Fibroblast of gingiva (primary cell): ENCODE data around the gene MPZL3.

Experiments used
- DNase-seq: peaks from one replicate; pipeline ENCODE4 v3.0.0-alpha.2; 2011; ENCODE audit warnings: low read depth

MPZL3 gene

DNA sequence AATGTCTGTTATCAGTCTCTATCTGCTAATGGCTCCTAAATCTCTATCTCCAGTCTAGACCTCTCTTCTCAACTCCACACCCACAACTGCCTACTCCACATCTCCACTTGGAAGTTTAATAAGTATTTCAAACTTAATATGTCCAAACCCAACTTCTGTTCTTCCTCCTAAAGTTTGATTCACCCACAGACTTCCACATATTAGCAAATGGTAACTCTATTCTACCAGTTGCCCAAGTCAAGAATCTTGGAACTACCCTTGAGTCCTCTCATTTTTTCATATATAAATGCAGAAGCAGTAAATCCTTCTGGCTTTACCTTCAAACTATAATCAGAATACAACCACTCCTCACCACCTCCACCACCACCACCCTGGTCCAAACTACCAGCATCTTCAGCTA, 20.7 kb downstream of the MPZL3 start:
- no peak for DNase-seq

DNA sequence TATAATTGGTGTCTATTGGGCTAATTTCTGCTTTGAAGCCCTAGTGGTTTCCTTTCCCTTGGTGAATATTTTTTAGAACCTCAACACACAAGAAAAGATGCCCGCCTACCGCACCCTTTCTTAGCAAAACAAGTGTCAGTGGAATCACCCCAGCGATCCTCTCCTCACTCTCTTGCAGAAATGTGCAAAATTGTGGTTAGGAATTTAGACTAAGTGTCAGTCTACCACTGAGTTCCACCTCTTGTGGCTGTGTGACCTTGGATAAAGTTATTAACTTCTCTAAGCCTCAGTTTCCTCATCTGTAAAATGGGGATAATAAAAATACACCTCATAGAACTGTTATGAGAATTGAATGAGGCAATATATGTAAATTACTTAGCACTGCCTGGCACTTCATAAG, 22.1 kb downstream of the MPZL3 start:
- DNase-seq = no peak

DNA sequence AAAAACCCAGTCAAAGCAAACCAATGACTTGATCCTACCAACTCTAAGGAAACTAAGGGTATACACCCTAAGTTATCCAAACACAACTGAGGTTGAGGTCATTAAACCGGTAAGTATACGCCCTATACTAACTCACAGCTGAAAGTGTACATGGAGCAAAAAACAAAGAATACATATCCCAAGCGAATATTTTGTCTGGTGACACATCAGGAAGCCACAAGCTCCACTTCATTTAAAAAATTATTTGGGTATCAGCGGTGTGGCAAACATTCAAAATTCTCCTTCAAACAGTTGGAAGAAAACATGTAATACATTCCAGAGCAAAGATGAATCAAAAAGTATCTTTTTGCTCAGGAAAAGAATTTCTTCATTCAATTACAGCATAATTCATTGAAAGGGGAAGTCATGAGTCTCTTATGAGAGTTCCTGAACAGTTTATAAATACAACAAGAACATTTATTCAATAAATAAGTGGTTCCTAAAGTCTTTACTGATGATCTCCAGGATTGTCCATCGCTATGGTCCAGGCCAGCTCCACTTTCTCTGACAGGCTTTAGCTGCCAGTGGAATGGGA, 22.8 kb downstream of the MPZL3 start:
- no peak for DNase-seq

DNA sequence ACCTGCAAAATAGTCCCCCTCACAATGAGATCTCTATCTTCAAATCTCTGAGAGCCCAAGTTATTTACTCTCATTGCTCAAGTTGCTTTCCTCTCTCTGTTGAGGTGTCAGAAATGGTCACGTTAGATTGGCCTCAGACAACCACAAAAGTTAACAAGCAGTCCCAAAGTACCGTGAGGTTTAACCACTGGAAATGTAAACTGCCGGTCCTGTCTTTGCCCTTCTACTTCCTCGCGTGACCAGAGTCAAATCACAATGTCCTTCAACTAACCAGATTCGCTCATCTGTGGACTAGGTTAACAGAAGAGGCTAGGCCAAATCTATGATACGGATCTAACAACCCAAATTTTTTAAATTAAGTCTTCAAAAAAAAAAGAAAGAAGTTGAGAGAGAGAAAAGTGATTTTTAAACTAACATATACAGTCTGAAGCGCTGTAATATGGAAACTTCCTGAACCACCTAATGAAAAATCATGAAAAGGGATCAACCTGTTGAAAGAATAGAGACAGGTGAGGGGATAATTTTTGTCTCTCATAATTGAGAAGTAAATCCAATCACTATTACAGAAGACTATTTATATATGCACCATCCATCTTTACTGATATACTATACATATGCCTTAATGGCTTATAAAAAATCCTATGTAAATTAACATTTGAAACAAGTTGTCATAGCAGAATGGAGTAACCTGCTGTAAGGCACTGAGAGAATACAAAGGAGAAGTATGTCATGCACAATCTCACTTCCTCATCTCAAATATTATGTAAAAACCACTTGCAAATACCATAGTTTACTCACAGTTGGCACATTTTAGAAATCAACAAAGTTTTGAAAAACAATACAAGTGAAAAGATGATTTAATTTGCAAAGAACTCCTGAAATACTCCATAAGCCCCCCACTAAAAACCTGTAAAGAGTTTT, 24.0 kb downstream of the MPZL3 start:
- no peak for DNase-seq

DNA sequence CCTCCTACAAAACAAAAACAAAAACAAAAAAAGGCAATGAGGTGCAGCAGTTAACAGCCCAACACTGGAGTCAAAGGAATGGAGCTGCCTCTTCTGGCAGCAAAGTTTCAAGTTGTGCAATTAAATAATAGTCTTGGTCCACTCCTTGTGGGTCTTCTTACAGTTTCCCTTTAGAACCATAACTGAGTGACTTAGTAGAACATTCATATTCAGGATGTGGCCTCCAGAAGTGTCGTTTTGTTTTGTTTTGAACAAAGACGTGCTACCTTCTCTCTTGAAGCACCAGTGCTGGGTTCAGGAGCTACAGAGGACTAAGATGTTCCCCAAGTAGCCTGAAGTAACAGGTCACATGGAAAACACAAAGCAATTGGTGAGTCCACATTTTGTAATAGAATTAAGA, 25.4 kb downstream of the MPZL3 start:
- DNase-seq = no peak

DNA sequence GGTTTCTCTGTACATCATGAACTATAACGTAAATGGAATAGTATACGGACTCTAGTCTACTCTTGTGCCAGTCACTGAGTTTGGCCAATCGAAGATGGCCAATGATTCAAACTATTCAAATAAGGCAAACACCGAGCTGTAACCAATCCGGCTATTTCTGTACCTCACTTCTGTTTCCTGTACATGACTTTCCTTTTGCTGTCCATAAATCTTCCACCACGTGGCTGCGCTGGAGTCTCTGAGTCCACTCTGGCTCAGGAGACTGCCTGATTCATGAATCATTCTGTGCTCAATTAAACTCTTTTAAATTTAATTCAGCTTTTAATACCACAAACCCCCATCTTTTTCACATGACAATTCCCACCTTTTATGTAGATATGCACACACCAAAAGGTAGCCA, 25.9 kb downstream of the MPZL3 start:
- no peak for DNase-seq

DNA sequence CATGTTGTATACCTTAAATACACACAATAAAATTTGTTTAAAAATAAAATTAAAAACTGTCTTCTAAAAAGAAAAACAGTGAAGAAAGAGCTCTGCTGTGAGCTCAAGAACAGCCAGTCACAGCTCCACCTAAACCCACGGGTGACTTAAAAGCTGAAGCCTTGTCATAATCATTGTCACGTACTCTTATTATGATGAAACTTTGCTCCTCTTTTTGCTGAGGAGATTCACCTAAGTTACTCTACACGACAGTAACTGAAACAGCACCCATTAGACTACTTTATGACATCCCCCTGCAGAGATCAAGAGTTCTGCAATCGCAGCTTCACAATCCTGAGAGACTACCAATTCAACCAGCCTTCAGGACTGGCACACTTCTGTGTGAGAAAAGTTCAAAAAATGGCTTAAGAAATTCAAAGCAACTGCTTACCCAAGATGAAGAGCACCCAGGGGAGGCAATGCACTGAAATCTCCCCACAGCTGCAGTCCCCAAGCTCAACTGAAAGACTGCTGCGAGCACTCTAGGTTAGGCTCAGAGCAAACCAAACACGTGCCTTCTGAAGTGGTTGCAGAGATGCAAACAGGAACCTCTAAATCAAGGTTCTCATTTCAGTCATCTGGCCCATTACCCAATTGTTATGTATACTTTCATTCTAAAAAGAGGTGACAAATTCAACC, 27.5 kb downstream of the MPZL3 start, which contains the start of gene JAML:
Gene JAML (minus strand): TSS at position 501 of the 678 bp plus-strand sequence. CDS start 10,145 bp downstream, outside the sequence.
- DNase-seq = no peak

DNA sequence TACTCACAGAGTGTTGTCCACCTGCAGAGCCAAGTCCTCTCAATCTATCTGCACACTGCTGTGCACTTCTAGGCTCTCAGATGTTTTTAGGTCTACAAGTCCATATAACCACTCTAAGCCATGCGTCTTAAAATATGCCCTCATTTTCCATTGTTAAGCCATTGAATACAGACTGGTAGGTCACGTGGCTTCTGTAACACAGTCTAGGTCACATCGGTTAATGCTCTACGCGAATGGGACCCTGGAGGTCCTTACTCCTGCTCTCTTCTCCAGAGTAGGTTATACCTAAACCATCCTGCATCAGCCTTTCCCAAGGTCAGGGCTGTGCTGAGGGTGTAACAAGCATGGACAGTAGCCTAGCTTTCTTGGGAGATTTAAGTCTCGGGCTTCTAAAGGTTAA, 28.2 kb downstream of the MPZL3 start:
- DNase-seq = no peak

DNA sequence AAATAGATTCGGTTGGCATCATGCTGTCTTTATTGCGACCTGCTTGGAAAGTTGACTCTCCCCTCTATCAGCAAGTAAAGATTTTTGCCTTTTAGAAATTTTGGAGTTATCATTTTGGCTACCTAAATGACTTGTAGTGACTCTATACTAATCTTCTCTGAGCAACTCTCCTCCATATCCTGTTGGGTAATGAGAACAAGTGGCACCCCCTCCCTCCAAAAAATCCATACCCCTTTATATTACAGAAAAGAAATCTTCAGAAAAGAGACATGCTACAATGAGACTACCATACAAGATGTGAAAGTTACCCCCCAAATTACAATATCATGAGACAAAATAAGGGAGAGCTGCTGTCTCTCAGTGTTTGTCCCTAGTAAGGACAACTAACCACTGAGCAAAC, 28.6 kb downstream of the MPZL3 start:
- DNase-seq = no peak

DNA sequence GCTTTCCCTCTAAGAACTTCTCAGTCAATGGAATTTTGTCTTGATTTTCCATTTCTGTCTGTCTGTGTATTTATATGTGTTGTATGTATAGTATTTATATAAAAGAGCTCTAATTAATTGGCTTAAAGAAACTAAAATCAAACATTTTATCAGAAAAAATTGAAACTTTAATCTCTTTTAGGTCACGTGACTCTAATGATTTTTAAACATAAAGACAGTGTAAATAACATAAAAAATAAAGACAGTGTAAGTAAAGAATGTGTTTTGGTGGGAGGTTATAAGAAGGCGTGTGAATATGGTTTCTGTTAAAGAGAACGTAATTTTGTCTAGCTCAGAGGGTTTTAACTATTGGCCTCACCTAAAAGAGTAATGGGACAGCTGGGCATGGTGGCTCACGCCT, 29.7 kb downstream of the MPZL3 start:
- DNase-seq = no peak

DNA sequence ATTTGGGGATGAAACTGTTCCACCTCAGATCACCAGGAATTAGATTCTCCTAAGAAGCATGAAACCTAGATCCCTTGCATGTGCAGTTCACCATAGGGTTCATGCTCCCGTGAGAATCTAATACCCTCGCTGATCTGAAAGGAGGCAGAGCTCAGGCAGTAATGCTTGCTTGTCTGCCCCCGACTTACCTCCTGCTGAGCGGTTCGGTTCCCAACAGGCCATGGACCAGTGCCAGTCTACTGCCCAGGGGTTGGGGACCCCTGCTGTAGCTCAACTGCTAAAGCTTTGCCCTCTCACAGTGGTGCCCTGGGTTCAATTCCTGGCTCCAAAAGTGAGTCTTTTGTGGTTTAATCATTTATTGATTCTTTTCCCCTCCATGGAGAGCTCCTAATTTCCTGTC, 30.7 kb downstream of the MPZL3 start:
- DNase-seq = no peak

DNA sequence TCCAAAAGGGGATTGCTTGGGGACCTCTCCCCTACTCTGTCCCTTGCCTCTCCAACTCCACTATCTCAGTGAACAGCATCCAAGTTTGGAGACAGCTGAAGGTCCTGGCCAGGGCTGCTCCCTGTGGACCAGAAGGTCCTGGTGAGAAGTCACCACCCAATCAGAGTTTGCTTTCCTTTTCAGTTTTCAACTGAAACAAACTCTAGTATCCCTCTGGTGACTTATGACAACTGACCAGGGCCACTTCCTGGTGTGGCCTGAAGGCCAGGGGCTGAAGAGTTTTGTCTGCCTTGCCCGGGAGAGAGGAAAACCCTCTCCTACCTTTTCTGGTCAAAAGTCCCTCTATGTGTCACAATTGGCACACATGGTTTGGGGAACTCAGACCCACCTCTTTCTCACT, 32.4 kb downstream of the MPZL3 start:
- DNase-seq = no peak

DNA sequence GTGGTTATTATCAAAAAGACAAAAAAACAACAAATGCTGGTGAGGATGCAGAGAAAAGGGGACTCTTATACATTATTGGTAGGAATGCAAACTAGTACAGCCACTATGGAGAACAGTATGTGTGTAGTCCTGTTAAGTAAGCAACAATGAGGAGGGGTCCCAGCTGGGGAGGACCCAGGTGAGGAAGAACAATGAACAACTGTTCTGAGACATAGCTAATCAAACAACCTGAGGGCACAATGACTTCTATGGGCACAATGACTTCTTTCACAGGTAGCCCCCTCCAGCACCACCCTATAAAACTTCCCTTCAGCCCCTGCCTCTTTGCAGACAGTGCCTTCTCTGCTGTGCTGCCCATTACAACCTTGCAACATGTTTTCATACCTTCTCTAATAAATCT, 32.9 kb downstream of the MPZL3 start:
- no peak for DNase-seq

DNA sequence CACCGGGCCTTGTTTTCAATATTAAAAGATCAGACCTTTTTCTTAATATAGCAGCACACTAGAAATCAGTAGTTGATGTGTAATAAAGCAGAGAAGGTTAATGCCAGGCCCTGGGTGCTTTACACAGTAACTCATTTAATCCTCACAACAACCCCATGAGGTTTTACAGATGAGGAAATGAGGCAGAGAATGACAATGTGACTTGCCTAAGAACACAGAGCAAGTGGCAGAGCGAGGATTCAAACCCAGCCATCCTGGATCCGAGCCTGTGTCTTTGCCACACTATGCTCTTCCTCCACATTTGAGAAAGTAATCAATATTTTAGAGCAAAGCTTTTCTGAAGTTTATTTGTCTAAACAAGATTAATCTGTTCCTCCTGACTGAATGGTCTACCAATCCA, 34.6 kb downstream of the MPZL3 start:
- no peak for DNase-seq

DNA sequence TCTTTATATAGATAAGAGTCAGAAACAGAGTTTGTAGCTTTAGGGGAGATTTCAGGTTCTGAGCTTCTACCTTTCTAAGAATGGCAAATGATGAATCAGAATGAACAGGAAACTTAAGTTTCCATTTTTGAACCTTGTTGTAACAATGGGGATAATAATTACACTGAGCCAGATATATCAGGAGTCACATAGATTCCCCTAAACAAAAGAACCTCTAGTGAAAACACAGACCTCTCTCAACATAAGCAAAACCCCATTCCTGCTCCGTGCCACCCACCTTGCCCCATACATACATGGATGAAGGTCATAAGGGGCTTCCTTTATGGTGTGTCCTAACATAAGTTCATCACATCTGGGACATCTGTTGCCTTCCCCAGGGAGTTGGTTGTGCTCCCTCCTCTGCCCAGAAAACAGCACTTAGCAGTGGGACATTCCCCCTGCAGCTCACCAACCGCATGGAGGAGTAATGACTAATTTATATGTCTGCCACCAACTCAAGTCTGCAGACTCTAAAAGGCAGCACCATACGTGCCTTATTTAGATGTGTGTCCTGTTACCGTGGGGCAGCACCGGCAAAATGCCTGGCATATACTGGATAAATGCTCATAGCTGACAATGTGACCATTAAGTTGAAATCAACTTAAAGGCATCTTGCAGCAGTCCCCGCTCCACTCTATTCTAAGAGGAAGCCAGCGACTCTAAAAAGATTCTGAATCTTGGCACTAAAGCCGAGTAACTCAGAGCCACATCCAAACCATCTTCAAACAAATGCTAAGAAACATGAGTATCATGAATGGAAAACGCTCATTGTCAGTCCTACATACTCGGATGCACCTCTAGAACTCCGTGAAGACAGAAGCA, 35.3 kb downstream of the MPZL3 start:
- DNase-seq = no peak

DNA sequence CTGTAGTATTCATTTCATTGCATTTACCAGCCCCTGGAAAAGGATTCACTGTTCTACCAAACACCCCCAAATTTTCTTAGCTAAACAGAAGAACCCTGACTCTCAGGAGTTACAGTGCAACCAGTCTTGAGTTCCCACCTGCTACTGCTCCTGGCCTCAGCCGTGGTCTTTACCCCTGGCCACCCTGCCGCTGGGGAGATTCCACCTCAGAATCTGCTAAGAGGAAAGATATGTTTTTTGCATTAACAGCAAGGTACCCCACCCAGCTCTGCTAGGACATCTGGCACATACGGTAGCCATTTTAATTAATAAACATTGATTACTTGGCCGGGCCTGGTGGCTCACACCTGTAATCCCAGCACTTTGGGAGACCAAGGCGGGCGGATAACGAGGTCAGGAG, 36.4 kb downstream of the MPZL3 start:
- no peak for DNase-seq

DNA sequence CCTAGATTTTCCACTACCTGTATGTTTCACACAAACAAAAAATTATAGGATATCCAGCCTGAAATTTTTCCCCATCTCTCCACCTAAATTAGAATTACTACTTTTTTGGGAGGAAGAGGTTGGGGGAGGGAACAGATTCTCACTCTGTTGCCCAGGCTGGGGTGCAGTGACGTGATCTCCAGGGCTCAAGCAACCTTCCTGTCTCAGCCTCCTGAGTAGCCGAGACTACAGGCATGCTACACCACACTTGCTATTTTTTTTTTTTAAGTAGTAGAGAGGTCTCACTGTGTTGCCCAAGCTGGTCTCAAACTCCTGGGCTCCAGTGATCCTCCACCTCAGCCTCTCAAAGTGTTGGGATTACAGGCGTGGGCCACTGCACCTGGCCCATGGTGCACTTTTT, 36.9 kb downstream of the MPZL3 start:
- DNase-seq = no peak

DNA sequence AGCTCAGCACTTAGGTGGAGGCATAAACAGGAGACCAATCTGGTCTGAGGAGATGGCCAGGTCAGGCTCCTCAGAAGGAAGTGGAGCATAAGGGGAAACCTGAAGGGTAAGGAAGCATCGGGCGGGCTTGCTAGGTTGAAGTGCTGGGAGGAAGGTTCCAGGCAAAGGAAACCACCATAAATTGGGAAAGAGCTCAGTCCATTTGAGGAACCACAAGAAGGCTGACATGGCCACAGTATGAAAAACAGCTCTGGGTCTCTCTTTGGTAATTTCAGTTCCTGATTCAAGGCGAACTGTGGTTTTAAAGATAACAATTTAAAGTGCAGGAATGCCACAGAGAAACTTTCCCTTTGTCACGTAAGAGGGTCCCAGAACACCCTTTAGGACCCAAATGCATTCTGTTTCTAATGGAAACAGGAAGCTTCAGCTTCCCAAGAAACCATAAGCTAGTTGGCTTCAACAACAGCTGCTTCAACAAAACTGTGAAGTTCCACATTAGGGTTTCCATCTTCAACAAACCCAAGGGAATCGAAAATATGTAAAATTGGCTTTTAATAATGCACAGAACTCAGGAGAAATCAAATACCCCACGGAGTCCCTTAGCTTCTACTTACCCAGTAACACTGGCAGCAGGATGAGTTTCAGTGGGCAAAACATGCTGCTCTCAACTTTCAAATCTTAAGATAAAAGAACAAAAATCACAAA, 37.8 kb downstream of the MPZL3 start:
- no peak for DNase-seq

DNA sequence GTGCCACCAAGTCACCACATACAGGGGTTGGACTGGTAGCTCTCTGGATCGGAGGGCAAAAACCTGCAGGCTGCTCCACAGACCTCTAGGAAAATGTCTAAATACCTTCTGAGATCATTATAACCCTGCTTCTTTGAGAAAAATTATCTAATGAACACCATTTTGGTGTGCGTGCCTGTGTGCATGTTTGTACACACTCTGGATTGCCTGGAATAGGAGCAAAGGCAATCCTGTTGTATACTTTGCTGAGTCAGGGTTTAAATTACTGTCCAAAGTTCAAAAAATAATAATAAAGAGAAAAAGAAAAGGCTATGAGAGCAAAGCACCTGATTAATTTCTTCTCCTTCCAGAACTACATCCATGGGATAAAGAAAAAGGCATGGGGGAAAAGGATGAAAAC, 38.4 kb downstream of the MPZL3 start:
- DNase-seq = no peak

DNA sequence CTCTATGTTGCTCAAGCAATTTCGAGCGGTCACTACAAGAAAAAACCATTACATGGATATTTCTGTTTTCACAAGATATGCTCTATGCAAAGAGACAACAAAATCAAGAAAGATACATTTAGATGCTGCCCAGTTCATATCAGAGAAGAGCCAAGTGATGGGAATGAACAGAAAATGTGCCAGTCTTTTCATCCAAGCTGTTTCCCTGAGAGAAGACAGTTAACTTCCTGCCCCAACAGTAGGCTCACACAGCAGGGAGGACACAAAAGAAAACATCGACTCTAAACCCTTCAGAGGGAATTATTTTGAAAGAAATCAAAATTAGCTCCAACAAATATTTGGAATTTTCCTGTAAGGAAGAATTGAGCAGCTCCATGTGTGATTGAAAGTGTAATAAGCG, 39.0 kb downstream of the MPZL3 start:
- DNase-seq = no peak

DNA sequence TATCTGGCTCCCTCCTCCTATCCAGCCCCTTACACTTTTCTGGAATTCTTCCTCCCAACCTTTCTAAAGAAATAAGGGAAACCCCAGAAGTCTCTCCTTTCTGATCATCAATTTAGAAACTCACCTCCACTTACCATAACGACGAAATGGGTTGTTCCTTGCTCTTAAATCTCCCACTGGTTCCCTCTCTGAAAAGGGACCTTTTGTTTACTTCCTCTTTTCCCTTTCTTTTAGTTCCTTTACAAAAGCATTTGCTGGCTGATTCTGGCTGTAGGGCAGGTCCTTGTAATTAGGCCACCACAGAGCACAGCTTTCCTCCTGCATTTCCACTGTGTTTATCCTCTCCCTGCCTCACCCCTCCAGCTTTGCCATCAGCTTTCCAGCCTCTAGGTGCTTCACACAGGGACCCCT, 39.4 kb downstream of the MPZL3 start:
- DNase-seq = no peak
